Measurements from ENCODE around the gene SKP1.

Gene SKP1

DNA sequence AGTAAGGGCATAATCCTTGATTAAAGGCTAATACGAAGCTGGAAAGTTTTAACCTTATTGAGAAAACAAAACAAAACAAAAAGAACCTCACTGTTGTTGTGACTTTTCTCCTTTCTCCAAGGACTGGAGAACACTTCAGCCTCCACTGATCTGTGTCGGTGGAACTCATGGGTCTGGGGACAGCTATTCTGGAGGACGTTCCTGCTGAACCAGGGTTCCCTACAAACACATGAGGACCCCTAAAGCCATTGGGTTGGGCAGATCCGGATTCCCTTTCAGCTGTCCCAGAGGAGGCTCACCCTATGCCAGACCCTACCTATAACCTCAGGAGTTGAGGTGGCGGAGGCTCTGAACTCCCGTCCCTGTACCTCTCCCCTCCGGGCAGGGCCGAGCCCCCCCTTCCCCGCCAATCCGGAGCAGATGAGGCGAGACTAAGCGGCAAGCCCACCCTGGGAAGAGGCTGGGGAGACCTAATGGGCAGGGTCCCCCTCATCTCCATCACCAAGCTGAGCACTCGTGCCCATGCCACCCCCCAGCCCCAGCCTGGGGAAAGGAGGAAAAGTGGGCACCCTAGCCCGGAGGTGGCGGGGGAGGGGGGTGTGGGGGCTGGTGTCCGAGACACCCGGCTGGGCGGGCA, 63.9 kb downstream of the SKP1 start:
- TF ChIP-seq CTCF (IDR thresholded peaks at IDR 0.05) (no peak), ZFX (IDR thresholded peaks at IDR 0.05; ENCODE audit: borderline replicate concordance) (no peak)
- no peak overlapping the region for H3K27ac ChIP-seq

- H3K27ac ChIP-seq: no peak overlapping the region
- TF ChIP-seq ZFX (IDR thresholded peaks at IDR 0.05; ENCODE audit: borderline replicate concordance) (no peak), CTCF (IDR thresholded peaks at IDR 0.05) (no peak)
These were observed 64.8 kb downstream of the SKP1 start for GRCh38 chr5:134111741-134112647.

DNA sequence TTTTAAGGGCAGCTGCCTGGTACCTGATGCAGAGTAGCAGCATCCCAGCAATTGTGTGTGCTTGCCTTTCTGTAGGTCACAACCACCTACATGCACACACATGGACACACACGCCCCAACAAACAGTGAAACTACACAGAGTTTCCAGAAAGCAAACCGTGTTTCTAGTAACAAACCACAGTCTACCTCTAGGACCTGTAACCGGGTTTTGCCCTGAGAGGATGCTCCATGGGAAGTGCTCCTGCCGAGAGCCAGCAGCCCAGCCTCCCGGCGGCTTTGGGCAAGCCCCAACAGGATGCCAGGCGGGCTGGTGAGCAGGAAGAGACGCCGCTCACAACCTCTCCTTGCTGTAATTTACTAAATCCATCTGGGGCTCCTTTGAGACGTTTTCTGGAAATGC, 66.4 kb downstream of the SKP1 start:
- no peak for TF ChIP-seq ZFX (IDR thresholded peaks at IDR 0.05; ENCODE audit: borderline replicate concordance)
- H3K27ac ChIP-seq: no peak overlapping the region

- TF ChIP-seq CTCF (IDR thresholded peaks at IDR 0.05): no peak
- no peak for TF ChIP-seq ZFX (IDR thresholded peaks at IDR 0.05; ENCODE audit: borderline replicate concordance)
- H3K27ac ChIP-seq: no peak overlapping the region
These were observed 69.0 kb downstream of the SKP1 start for GRCh38 chr5:134107779-134108178.

- no peak for TF ChIP-seq ZFX (IDR thresholded peaks at IDR 0.05; ENCODE audit: borderline replicate concordance)
- no peak for TF ChIP-seq CTCF (IDR thresholded peaks at IDR 0.05)
- no peak overlapping the region for H3K27ac ChIP-seq
These were observed 69.6 kb downstream of the SKP1 start for GRCh38 chr5:134106991-134107701.

- H3K27ac ChIP-seq: no peak overlapping the region
- TF ChIP-seq ZFX (IDR thresholded peaks at IDR 0.05; ENCODE audit: borderline replicate concordance) (no peak), CTCF (IDR thresholded peaks at IDR 0.05) (no peak)
These were observed 72.6 kb downstream of the SKP1 start for GRCh38 chr5:134103998-134104654.

- no peak overlapping the region for H3K27ac ChIP-seq
- TF ChIP-seq ZFX (IDR thresholded peaks at IDR 0.05; ENCODE audit: borderline replicate concordance): no peak
- TF ChIP-seq CTCF (IDR thresholded peaks at IDR 0.05): no peak
These were observed 73.4 kb downstream of the SKP1 start for GRCh38 chr5:134103397-134103796.
